H1 (cell line): ENCODE results near the gene DIP2B. TPM values are rescaled to one million over a fixed set of nuclear protein-coding genes. Genes with fewer than 3 reads are reported as not detected.

Experiments
- CTCF ChIA-PET: fragments of 300-600 bp; sonication (Branson Sonifier 250); formaldehyde crosslinking; loops from one replicate; lab custom pipeline; 2021; ENCODE audit not compliant: partially characterized antibody; lab: Charles Lee
- POLR2A ChIA-PET: fragments of 300-600 bp; sonication (Branson Sonifier 250); formaldehyde crosslinking; loops from one replicate; lab custom pipeline; 2021; ENCODE audit warnings: inconsistent platforms; ENCODE audit not compliant: partially characterized antibody; lab: Charles Lee
- DNase-seq, 2 experiments: peaks; one replicate each; pipeline versions ENCODE4 v3.0.0 to v3.0.0-alpha.2; 2010 to 2022; ENCODE audit warnings: low spot score in 2 of 2, low read depth in 1 of 2, mixed read lengths in 1 of 2
- FAIRE-seq: peaks from 2 replicates; lab custom pipeline; 2011; peaks lifted over from hg19 to GRCh38; lab: Jason Lieb, UNC
- H2AFZ ChIP-seq: 2 replicates; pipeline ENCODE4 v1.8.1; 2012; ENCODE audit warnings: low read length, inconsistent platforms
- H2AK5ac ChIP-seq: 2 replicates; pipeline ENCODE4 v1.6.1; 2013; ENCODE audit warnings: low read depth, low read length
- H2BK120ac ChIP-seq: replicated peaks from 2 replicates; pipeline ENCODE3; 2013; ENCODE audit warnings: low read depth, low read length, inconsistent platforms
- H2BK12ac ChIP-seq: 2 replicates; pipeline ENCODE4 v1.6.1; 2013; ENCODE audit warnings: low read depth, low read length
- H2BK15ac ChIP-seq: 2 replicates; pipeline ENCODE4 v1.6.1; 2013; ENCODE audit warnings: low read length
- H2BK20ac ChIP-seq: 2 replicates; pipeline ENCODE4 v1.6.1; 2013; ENCODE audit warnings: low read length
- H2BK5ac ChIP-seq: 2 replicates; pipeline ENCODE4 v1.6.1; 2013; ENCODE audit warnings: low read depth, low read length
- H3K14ac ChIP-seq: 2 replicates; pipeline ENCODE4 v1.6.1; 2013; ENCODE audit warnings: inconsistent platforms; ENCODE audit not compliant: insufficient read length
- H3K18ac ChIP-seq: 2 replicates; pipeline ENCODE4 v1.6.1; 2013; ENCODE audit warnings: low read length; ENCODE audit errors: extremely low read depth
- H3K23ac ChIP-seq: 2 replicates; pipeline ENCODE4 v1.6.1; 2013; ENCODE audit warnings: inconsistent platforms; ENCODE audit not compliant: insufficient read length
- H3K23me2 ChIP-seq: 2 replicates; pipeline ENCODE4 v1.6.1; 2013; ENCODE audit warnings: low read depth, low read length
- H3K27ac ChIP-seq: 2 replicates; pipeline ENCODE4 v1.6.1; 2011; ENCODE audit warnings: low read depth, low read length, inconsistent platforms
- H3K27me3 ChIP-seq, 4 experiments: replicated peaks in 1 of 4; 1 replicate in 1 of 4; 2 replicates in 3 of 4; pipeline versions ENCODE4 v1.6.1 to v1.8.1; 2011 to 2013; ENCODE audit warnings: low read length in 3 of 4, mild to moderate bottlenecking in 3 of 4, inconsistent platforms in 2 of 4, mixed read lengths in 2 of 4, moderate library complexity in 1 of 4; ENCODE audit not compliant: control insufficient read depth in 3 of 4, insufficient read depth in 3 of 4; ENCODE audit errors: extremely low read depth in 1 of 4
- H3K36me3 ChIP-seq, 4 experiments: 2 replicates each; pipeline versions ENCODE4 v1.6.1 to v1.8.1; 2011 to 2013; ENCODE audit warnings: mild to moderate bottlenecking in 4 of 4, low read length in 3 of 4, moderate library complexity in 2 of 4, control low read depth in 1 of 4, inconsistent platforms in 1 of 4; ENCODE audit not compliant: insufficient read depth in 4 of 4, control insufficient read depth in 2 of 4
- H3K4ac ChIP-seq: replicated peaks from 2 replicates; pipeline ENCODE3; 2013; ENCODE audit warnings: low read length, low read depth, mixed read lengths, inconsistent platforms; ENCODE audit not compliant: insufficient read length
- H3K4me1 ChIP-seq, 4 experiments: replicated peaks in 1 of 4; 1 replicate in 1 of 4; 2 replicates in 3 of 4; pipeline versions ENCODE4 v1.6.1 to v1.8.1; 2011 to 2013; ENCODE audit warnings: low read length in 3 of 4, inconsistent platforms in 2 of 4, mixed read lengths in 1 of 4; ENCODE audit not compliant: insufficient read depth in 4 of 4, control insufficient read depth in 3 of 4
- H3K4me2 ChIP-seq, 2 experiments: 2 replicates each; pipeline versions ENCODE4 v1.6.1 to v1.8.1; 2011 to 2013; ENCODE audit warnings: low read depth in 2 of 2, low read length in 2 of 2, control low read depth in 1 of 2, inconsistent platforms in 1 of 2, mild to moderate bottlenecking in 1 of 2; ENCODE audit not compliant: insufficient read depth in 1 of 2
- H3K4me3 ChIP-seq, 4 experiments: fragments of 200-600, 300-600 bp in 1 of 4; sonication (generic), shearing (Covaris generic), sonication (Bioruptor Twin) in 1 of 4; 2 replicates each; pipeline versions ENCODE4 v1.5.1 to v1.8.1; 2011 to 2016; ENCODE audit warnings: low read length in 4 of 4, low read depth in 3 of 4, control low read depth in 2 of 4, inconsistent platforms in 2 of 4, mild to moderate bottlenecking in 2 of 4, mixed read lengths in 1 of 4, moderate library complexity in 1 of 4; ENCODE audit not compliant: insufficient read depth in 2 of 4; ENCODE audit errors: extremely low read depth in 1 of 4
- H3K56ac ChIP-seq: replicated peaks from 2 replicates; pipeline ENCODE3; 2013; ENCODE audit warnings: low read depth, mild to moderate bottlenecking, mixed read lengths, low read length, inconsistent platforms; ENCODE audit not compliant: insufficient read length
- H3K79me1 ChIP-seq: 2 replicates; pipeline ENCODE4 v1.6.1; 2013; ENCODE audit warnings: low read depth, low read length, control low read depth
- H3K79me2 ChIP-seq, 2 experiments: 2 replicates each; pipeline versions ENCODE4 v1.6.1 to v1.8.1; 2012 to 2013; ENCODE audit warnings: low read length in 2 of 2, mild to moderate bottlenecking in 2 of 2, inconsistent platforms in 1 of 2; ENCODE audit not compliant: insufficient read depth in 2 of 2, control insufficient read depth in 1 of 2
- H3K9ac ChIP-seq, 4 experiments: replicated peaks in 1 of 4; 1 replicate in 1 of 4; 2 replicates in 3 of 4; pipeline versions ENCODE4 v1.6.1 to v1.8.1; 2011 to 2013; ENCODE audit warnings: low read depth in 3 of 4, low read length in 3 of 4, control low read depth in 2 of 4, mild to moderate bottlenecking in 2 of 4, moderate library complexity in 2 of 4, inconsistent platforms in 1 of 4; ENCODE audit errors: extremely low read depth in 1 of 4
- H3K9me3 ChIP-seq, 2 experiments: 2 replicates each; pipeline versions ENCODE4 v1.6.1 to v1.8.1; 2012 to 2013; ENCODE audit warnings: mild to moderate bottlenecking in 2 of 2, moderate library complexity in 2 of 2, control low read depth in 1 of 2, inconsistent platforms in 1 of 2, low read depth in 1 of 2, low read length in 1 of 2, mixed read lengths in 1 of 2; ENCODE audit not compliant: insufficient read depth in 2 of 2
- H4K20me1 ChIP-seq, 2 experiments: replicated peaks in 1 of 2; 2 replicates each; pipeline versions ENCODE3 to v1.8.1; 2011 to 2013; ENCODE audit warnings: inconsistent platforms in 2 of 2, low read length in 2 of 2, mild to moderate bottlenecking in 1 of 2; ENCODE audit not compliant: insufficient read depth in 2 of 2, control insufficient read depth in 1 of 2
- H4K5ac ChIP-seq: 2 replicates; pipeline ENCODE4 v1.6.1; 2013; ENCODE audit warnings: low read length, low read depth, mixed read lengths, inconsistent platforms; ENCODE audit not compliant: insufficient read length
- H4K8ac ChIP-seq: 2 replicates; pipeline ENCODE4 v1.8.0; 2013; ENCODE audit warnings: mild to moderate bottlenecking, moderate library complexity, low read length, inconsistent platforms; ENCODE audit not compliant: insufficient read depth; ENCODE audit errors: extremely low read depth
- H4K91ac ChIP-seq: replicated peaks from 2 replicates; pipeline ENCODE3; 2013; ENCODE audit warnings: low read length, mixed read lengths, inconsistent platforms; ENCODE audit not compliant: insufficient read length
- ATF2 ChIP-seq: IDR thresholded peaks from 2 replicates; pipeline ENCODE4 v1.6.1; 2012; ENCODE audit warnings: low read length, inconsistent platforms
- BRCA1 ChIP-seq: IDR thresholded peaks from 2 replicates; pipeline ENCODE4 v1.6.1; 2012; ENCODE audit warnings: low read depth, low read length, improper control_type of control experiment
- CTCF ChIP-seq, 3 experiments: IDR thresholded peaks; 1 replicate in 2 of 3; 2 replicates in 1 of 3; pipeline versions ENCODE4 v1.5.1 to v1.6.1; 2011; ENCODE audit warnings: low read length in 3 of 3, mild to moderate bottlenecking in 3 of 3, inconsistent platforms in 2 of 3, low read depth in 1 of 3, moderate library complexity in 1 of 3; ENCODE audit not compliant: insufficient read depth in 1 of 3; ENCODE audit errors: control extremely low read depth in 1 of 3
- EP300 ChIP-seq, 2 experiments: IDR thresholded peaks; 1 replicate in 1 of 2; 2 replicates in 1 of 2; pipeline ENCODE4 v1.6.1; 2011 to 2012; ENCODE audit warnings: low read depth in 2 of 2, low read length in 2 of 2, mild to moderate bottlenecking in 2 of 2, borderline replicate concordance in 1 of 2, inconsistent platforms in 1 of 2, moderate library complexity in 1 of 2
- TBP ChIP-seq: IDR thresholded peaks from 2 replicates; pipeline ENCODE4 v1.6.1; 2011; ENCODE audit warnings: low read depth, low read length, improper control_type of control experiment
- TEAD4 ChIP-seq: IDR thresholded peaks from 2 replicates; pipeline ENCODE4 v1.6.1; 2012; ENCODE audit warnings: low read depth, low read length, inconsistent platforms, mixed read lengths
- WGBS, 2 experiments: shearing (Covaris generic) in 1 of 2; methylation state at CpG; one replicate each; pipeline versions ENCODE4 v1.1.6 to v1.1.7; 2013 to 2015; ENCODE audit warnings: low lambda C conversion rate in 2 of 2, mixed read lengths in 2 of 2, inconsistent platforms in 1 of 2, low coverage in 1 of 2, missing lambda C conversion rate in 1 of 2; ENCODE audit not compliant: insufficient replicate concordance in 2 of 2, insufficient coverage in 1 of 2, insufficient read length in 1 of 2; ENCODE audit errors: extremely low coverage in 1 of 2, missing lambda C conversion rate in 1 of 2; 5-methylcytosine and 5-hydroxymethylcytosine counted together
- polyA plus RNA-seq, 7 experiments: library from polyadenylated mRNA; depleted of rRNA in 3 of 7; stranded (reverse) in 5 of 7; unstranded in 2 of 7; fragments of >200 nt in 5 of 7; fragments of 200-250 nt in 2 of 7; gene quantifications; 1 replicate in 5 of 7; 2 replicates in 1 of 7; 4 replicates in 1 of 7; pipeline versions ENCODE4 v1.2.1 to v1.2.3, GENCODE V29; 2011 to 2013; ENCODE audit warnings: missing spikeins in 2 of 7, mixed read lengths in 2 of 7
- total RNA-seq: library from RNA; stranded (reverse); fragmentation: NEBNext Ultra II Directional; extraction: Animal tissue kit (Norgen Biotek cat#: 25700); gene quantifications from 2 replicates; pipeline ENCODE4 v1.2.1, GENCODE V29; 2021

The DIP2B gene
- total and polyA plus RNA-seq, 2 of the 8 experiments (the other 6 are each of a cell fraction or from before 2014, with no cell fraction given), result 11.1 to 29.6 TPM

GRCh38 chr12:50765095-50765911 lies 260.5 kb downstream of the DIP2B start:
- H2BK20ac ChIP-seq, result no peak overlapping the region
- FAIRE-seq, result no peak
- H3K27ac ChIP-seq, result no peak overlapping the region
- no peak for TF ChIP-seq ATF2
- no peak for TF ChIP-seq BRCA1
- TF ChIP-seq CTCF (IDR thresholded peaks at IDR 0.05; ENCODE audit: control extremely low read depth in 1 of 3, insufficient read depth in 1 of 3, low read depth in 1 of 3, low read length in 3 of 3), result peak in 2 of 3 experiments; percentile 44 to 65; a peak in 2 of 4 replicates
- no peak for TF ChIP-seq TEAD4
- TF ChIP-seq EP300 (IDR thresholded peaks at IDR 0.05; ENCODE audit: borderline replicate concordance in 1 of 2, low read depth in 2 of 2, low read length in 2 of 2), result no peak
- TF ChIP-seq TBP, result no peak

More at GRCh38 chr12:50765095-50765911, 260.5 kb downstream of the DIP2B start:
- Histone ChIP-seq H3K27me3 (no peaks in the 10 kb centered on the region), H3K79me1 (no peaks in the 10 kb centered on the region), H3K56ac (no peak overlapping the region), H3K9ac (peak overlapping the region in 2 of 4 experiments; percentile 52 to 91; a peak in 4 of 7 replicates), H2BK15ac (no peak overlapping the region), H3K23ac (no peak overlapping the region), H4K8ac (no peak overlapping the region), H2BK12ac (no peak overlapping the region), H2AK5ac (no peak overlapping the region), H4K91ac (no peak overlapping the region), H3K18ac (no peak overlapping the region), H2AFZ (no peak overlapping the region), H3K14ac (no peak overlapping the region), H3K4ac (no peak overlapping the region), H4K20me1 (no peaks in the 10 kb centered on the region), H3K23me2 (peaks cover 5% of the 10 kb centered on the region), H3K9me3 (no peaks in the 10 kb centered on the region), H2BK120ac (no peak overlapping the region), H3K79me2 (peaks cover 5 to 64% of the 10 kb centered on the region in 2 experiments; a peak in 2 of 4 replicates), H3K36me3 (peaks cover 0 to 5% (median 2%) of the 10 kb centered on the region in 4 experiments; a peak in 2 of 8 replicates), H2BK5ac (no peak overlapping the region), H3K4me1 (peaks cover 0 to 7% (median 3%) of the 10 kb centered on the region in 4 experiments; a peak in 4 of 7 replicates), H4K5ac (no peak overlapping the region), H3K4me3 (peak overlapping the region; percentile 64 to 94 (median 72)), H3K4me2 (peak overlapping the region; percentile 72 to 82)
- 29% methylated on average over 13 of the region's 13 CpGs; no CpG with 5 or more reads in 1 of the 2 experiments for WGBS, 2 experiments
- CTCF ChIA-PET, result interaction anchor here (0.6 to 4.9 kb wide), 19 partner anchors 8 to 1148 kb away, joined by 3 to 34 read pairs (median 3); partner anchors contain the start of gene SLC11A2
- POLR2A ChIA-PET, result interaction anchor here (0.6 to 2.6 kb wide), 13 partner anchors 9 to 318 kb away, joined by 3 to 22 read pairs (median 4); partner anchors contain the start of genes CSRNP2, DIP2B and SLC11A2
- no peak for DNase-seq
